GM18858 (cell line): ENCODE results near the gene NUP210.

Source experiments
- ATAC-seq: cut with Tn5 transposase; IDR thresholded peaks from one replicate; pipeline ENCODE4 v1.9.1; 2021; ENCODE audit not compliant: unreplicated experiment

NUP210 gene

GRCh38 chr3:13277860-13278531 is 142.1 kb downstream of the NUP210 start:
- no peak for ATAC-seq

DNA sequence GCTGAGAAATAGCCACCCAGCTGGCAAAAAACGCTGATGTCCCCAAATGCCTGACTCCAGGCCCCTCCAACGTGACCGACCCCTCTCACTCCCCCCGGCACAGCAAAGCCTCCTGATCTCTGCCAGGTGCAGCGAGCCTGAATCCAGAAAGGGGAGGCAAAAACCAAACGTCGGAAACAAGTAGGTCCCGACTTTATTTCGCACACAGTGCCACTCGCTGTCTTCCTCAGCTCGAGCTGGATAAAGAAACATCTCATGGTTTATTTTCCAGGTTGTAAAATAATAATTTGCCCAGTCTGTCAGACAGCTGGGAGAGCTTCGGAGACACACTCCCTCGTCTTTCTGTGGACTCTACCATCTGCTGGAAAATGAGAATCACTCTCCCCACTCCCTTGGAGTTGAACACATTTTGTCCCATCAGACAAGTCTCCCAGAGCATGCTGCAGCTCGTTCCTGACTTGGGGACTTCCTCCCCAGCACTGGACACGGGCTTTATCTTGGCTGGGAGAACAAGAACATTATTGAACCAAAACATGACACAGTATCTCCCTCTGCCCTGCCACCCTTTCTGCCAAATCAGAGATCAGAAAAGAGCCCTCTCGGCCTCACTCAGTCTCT is 142.8 kb downstream of the NUP210 start:
- no peak for ATAC-seq

DNA sequence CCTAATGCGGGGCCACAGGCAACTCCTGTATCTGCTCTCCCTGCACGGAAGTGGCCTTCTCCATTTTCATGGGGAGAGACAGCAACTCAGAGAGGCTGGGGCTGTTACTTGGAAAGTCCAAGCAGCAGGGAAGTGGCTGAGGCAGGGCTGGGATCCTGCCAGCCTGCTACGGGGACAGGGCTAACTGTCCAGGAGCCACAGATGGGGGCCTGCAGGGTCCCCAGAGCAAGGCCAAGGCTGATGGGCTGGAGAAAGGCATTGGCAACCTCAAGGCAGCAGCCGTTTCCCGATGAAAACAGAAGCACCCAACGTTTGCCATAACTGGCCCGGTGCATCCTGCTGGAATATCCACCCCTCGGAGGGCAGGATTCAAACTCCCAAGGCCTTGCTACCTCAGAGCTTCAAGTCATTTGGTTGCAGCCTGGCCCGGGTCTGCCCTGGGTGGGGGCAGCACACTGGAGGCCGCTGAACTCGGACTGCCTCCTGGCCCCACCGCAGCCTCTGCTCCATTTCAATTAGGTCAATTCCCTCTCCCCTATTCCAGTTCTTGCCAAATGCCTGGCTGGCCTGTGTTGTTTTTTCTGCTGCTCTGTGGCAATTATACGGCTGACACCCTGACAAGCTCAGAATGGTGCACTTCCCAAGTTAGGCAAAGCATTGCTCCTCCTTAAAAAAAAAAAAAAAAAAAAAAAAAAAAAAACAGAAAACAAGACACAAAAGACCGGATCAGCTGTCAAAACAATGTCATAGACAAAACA is 143.5 kb downstream of the NUP210 start:
- ATAC-seq, result no peak

GRCh38 chr3:13275376-13276005 is 144.6 kb downstream of the NUP210 start:
- no peak for ATAC-seq

- ATAC-seq, result no peak
These were observed 145.4 kb downstream of the NUP210 start for GRCh38 chr3:13274551-13275332.

GRCh38 chr3:13274125-13274524 is 146.0 kb downstream of the NUP210 start:
- no peak for ATAC-seq

DNA sequence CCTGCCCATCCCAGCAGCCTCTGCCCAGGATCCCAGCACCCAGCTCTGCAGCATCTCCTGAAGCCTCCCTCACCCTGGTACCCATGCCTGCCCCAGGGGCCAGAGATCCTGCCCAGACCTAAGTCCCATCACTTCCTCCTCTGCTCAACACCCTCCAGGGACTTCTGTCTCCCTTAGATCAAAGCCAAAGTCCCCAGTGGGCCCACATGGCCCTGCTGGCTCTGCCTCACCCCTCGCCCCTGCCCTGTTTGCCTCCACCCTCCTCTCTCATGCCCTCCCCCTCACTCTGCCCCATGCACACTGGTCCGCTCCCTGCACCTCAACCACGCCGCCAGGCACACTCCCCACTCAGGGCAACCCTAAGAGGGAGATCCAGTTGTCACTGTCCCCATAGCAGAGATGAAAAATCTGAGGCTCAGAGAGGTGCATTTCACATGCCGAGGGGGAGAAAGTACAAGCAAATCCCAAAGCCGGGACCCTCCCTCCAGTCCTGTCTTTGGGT is 146.5 kb downstream of the NUP210 start:
- no peak for ATAC-seq

DNA sequence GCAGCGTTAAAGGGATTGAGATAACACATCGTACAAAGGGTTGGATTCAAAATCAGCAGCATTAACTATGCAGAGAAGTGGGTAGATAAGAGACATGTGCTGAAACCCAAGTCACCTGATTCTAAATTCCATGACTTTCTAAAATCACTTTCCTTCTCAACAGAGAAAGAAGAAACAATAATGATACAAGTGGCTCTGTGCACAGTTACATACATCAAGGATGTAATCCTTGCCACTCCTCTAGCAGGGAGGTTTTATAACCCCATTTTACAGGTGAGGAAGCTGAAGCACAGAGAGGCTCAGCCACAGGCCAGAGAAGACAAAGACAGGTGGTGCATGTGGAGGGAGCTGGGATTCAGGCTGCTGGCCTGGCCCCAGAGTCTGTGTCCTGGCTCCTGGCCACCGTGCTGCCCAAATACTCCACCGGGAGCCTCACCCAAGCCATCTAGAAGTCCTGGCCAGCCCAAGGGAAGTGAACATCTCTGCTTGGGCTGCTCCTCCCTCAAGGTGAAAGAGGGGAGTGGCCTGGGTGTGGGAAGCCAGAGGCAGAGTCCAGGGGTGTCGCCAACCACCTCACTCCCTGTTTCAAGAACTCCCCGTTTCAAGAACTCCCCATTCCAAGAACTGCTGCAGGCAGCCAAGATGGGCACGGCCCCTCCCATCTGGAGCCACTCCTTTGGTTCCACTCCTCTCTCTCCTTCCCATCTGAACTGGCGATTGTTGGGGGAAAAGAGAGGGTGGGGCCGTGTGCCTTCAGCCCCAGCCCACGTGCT is 147.1 kb downstream of the NUP210 start:
- ATAC-seq, result no peak

- no peak for ATAC-seq
These were observed 150.3 kb downstream of the NUP210 start for GRCh38 chr3:13269711-13270378.

DNA sequence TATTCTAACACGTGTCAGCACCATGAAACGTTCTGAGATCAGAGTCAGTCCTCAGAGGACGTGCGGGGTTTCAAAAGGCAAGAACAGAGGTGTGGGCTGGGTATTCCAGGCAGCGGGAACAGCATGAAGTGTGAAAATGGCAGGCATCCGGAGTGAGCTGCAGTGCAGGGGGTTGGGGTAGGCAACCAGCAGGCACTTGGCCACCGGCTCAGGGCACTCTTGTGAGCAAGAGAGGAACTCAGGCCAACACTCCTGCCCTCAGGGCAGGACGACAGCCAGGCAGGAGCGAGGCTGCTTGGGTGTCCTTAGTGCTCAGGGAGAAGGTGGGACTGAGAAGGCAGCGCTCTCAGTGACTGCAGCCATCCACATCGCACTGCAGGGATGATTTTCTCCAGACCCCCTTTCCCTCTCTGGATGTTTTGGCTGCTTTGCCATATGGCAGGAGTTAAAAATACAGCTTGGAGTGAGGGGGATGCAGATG is 151.1 kb downstream of the NUP210 start:
- ATAC-seq, result no peak

DNA sequence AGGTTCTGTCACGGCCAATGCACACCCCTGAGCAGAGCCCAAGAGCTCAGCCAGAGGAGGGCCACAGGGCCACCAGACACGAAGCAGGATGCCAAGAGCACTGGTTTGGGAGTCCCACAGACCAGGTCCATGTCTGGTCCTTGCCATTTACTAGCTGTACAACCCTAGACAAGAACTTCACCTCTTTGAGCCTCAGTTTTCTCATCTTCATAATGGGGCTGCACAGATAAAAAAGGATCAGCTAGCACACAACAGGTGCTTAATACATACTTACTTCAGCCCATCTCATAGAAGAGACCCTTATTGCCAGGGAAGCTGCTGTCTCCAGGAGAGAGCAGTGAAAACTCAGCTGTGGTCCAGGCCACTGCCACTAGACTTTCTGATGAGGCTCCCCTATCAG is 152.0 kb downstream of the NUP210 start:
- ATAC-seq, result no peak

GRCh38 chr3:13266651-13267362 is 153.3 kb downstream of the NUP210 start:
- no peak for ATAC-seq
